ENCODE results near the gene ELFN1.

ELFN1 gene

GRCh38 chr7:1669954-1670893, at the start of gene ELFN1:
TSS of gene ELFN1 (plus strand) at chr7:1670277. CDS start at chr7:1744597, 74,320 bp downstream.
- DNase-seq, result no peak

- DNase-seq, result no peak
These were observed 49.2 kb upstream of the ELFN1 start for GRCh38 chr7:1620835-1621234.

GRCh38 chr7:1621718-1622117, 48.4 kb upstream of the ELFN1 start:
- no peak for DNase-seq

GRCh38 chr7:1622441-1622840, 47.6 kb upstream of the ELFN1 start:
- no peak for DNase-seq

GRCh38 chr7:1623810-1624209, 46.3 kb upstream of the ELFN1 start:
- DNase-seq, result no peak

- DNase-seq, result no peak
These were observed 44.8 kb upstream of the ELFN1 start for GRCh38 chr7:1624999-1625927.

- no peak for DNase-seq
These were observed 43.3 kb upstream of the ELFN1 start for GRCh38 chr7:1626769-1627168.

GRCh38 chr7:1630700-1631336, 39.3 kb upstream of the ELFN1 start:
- DNase-seq, result no peak

- no peak for DNase-seq
These were observed 38.4 kb upstream of the ELFN1 start for GRCh38 chr7:1631678-1632077.

- DNase-seq, result no peak
These were observed 37.6 kb upstream of the ELFN1 start for GRCh38 chr7:1632506-1632905.

GRCh38 chr7:1632916-1633785, 36.9 kb upstream of the ELFN1 start:
- DNase-seq, result no peak

- DNase-seq, result no peak
These were observed 34.7 kb upstream of the ELFN1 start for GRCh38 chr7:1635401-1635800.

GRCh38 chr7:1637155-1637554, 32.9 kb upstream of the ELFN1 start:
- no peak for DNase-seq

GRCh38 chr7:1638215-1638661, 31.8 kb upstream of the ELFN1 start:
- no peak for DNase-seq

GRCh38 chr7:1639071-1639470, 31.0 kb upstream of the ELFN1 start:
- DNase-seq, result no peak

- DNase-seq, result no peak
These were observed 30.4 kb upstream of the ELFN1 start for GRCh38 chr7:1639532-1640175.

- no peak for DNase-seq
These were observed 29.5 kb upstream of the ELFN1 start for GRCh38 chr7:1640376-1641172.

- no peak for DNase-seq
These were observed 28.9 kb upstream of the ELFN1 start for GRCh38 chr7:1641173-1641572.

- no peak for DNase-seq
These were observed 28.3 kb upstream of the ELFN1 start for GRCh38 chr7:1641661-1642260.

GRCh38 chr7:1642291-1642731, 27.8 kb upstream of the ELFN1 start:
- DNase-seq, result no peak
